Measurements from ENCODE around the gene CFB. TPM values are rescaled to one million over a fixed set of nuclear protein-coding genes. Genes with fewer than 3 reads are reported as not detected.
A peak's percentile ranks its signal among the peaks of the same experiment; 100 is the strongest.

CFB gene
- total and polyA plus RNA-seq, 9 of the 15 experiments (the other 6 are each of a cell fraction or from before 2014, with no cell fraction given): 0.08 to 0.91 (median 0.22) TPM; not detected in 4

DNA sequence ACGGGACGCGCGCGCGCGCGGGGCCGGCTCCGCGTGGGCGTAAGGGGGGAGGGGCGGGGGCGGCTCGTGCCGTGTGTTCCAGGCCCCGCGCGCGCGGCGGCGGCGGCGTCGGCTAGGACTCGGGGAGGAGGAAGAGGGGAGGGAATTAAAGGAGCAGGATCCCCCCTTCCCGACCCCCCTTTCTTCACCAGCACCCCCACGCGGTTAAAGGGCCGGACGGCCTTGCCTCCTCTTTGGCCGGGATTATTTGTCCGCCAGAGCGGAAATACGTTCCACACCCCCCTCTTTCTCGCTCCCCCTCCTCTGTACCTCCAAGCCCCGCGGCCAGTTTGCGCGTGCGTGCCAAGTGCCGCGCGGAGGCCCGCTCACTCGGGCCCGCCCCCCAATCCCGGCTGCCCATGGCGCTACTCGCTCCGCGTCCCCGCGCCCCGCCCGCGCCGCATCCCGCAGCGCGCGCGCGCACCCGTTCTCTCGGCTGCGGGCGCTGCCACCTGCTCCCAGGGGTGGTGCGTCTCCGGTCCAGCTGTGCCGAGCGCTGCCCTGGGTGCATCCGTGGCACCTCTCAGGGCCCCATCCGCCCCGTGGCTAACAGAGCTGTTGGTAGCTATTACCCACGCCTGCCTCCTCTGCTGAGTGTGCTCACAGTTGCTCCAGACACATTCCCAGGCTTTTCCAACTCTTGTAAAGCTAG, 43.8 kb upstream of the CFB start, which contains the start of gene ZBTB12 (continued):
- TF ChIP-seq, protein P1, sequence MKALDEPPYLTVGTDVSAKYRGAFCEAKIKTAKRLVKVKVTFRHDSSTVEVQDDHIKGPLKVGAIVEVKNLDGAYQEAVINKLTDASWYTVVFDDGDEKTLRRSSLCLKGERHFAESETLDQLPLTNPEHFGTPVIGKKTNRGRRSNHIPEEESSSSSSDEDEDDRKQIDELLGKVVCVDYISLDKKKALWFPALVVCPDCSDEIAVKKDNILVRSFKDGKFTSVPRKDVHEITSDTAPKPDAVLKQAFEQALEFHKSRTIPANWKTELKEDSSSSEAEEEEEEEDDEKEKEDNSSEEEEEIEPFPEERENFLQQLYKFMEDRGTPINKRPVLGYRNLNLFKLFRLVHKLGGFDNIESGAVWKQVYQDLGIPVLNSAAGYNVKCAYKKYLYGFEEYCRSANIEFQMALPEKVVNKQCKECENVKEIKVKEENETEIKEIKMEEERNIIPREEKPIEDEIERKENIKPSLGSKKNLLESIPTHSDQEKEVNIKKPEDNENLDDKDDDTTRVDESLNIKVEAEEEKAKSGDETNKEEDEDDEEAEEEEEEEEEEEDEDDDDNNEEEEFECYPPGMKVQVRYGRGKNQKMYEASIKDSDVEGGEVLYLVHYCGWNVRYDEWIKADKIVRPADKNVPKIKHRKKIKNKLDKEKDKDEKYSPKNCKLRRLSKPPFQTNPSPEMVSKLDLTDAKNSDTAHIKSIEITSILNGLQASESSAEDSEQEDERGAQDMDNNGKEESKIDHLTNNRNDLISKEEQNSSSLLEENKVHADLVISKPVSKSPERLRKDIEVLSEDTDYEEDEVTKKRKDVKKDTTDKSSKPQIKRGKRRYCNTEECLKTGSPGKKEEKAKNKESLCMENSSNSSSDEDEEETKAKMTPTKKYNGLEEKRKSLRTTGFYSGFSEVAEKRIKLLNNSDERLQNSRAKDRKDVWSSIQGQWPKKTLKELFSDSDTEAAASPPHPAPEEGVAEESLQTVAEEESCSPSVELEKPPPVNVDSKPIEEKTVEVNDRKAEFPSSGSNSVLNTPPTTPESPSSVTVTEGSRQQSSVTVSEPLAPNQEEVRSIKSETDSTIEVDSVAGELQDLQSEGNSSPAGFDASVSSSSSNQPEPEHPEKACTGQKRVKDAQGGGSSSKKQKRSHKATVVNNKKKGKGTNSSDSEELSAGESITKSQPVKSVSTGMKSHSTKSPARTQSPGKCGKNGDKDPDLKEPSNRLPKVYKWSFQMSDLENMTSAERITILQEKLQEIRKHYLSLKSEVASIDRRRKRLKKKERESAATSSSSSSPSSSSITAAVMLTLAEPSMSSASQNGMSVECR (CRISPR knock-in tag; IDR thresholded peaks at IDR 0.05): peak; percentile 56; the same call in 1 of the 2 replicates
- TF ChIP-seq HNRNPK (IDR thresholded peaks at IDR 0.05; ENCODE audit: low read depth, low read length, poor library complexity, severe bottlenecking): peak; percentile 55

DNA sequence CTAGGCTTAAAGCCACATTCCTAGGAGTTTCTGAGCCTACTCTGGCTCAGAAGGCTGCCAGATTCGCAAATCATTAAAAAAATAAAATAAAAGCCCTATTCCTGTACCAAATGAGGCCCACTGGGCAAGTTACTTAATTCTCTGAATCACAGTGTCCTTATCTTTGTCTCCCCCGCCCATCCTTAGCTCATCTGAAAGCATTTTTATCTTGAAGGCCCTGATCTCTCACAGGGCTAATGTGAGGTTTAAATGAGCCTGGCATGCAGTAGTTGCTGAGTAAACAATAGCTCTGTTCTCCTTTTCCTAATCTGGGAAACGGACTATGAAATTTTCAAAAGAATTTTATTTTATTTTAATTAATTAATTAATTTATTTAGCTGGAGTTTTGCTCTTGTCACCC, 41.9 kb upstream of the CFB start:
- Histone ChIP-seq H3K4me2 (ENCODE audit: insufficient read depth, low read length) (no peak overlapping the region), H3K9ac (ENCODE audit: insufficient read depth in 1 of 2, low read depth in 2 of 2, low read length in 2 of 2) (no peak overlapping the region), H3K27me3 (ENCODE audit: control insufficient read depth in 2 of 2, insufficient read depth in 2 of 2, low read length in 2 of 2) (no peaks in the 10 kb centered on the region), H3K9me3 (replicated peaks; ENCODE audit: control insufficient read depth, insufficient read depth, low read depth, low read length) (no peaks in the 10 kb centered on the region), H3K27ac (ENCODE audit: extremely low read depth, low read depth, low read length) (no peak overlapping the region), H3K36me3 (ENCODE audit: control insufficient read depth, insufficient read depth, low read length) (peaks cover 12% of the 10 kb centered on the region; the same call in 1 of the 3 replicates), H3K4me3 (no peak overlapping the region), H3K9me1 (ENCODE audit: control insufficient read depth, insufficient read depth, low read length) (no peaks in the 10 kb centered on the region), H3K4me1 (replicated peaks in 1 of 2; ENCODE audit: control insufficient read depth in 2 of 2, insufficient read depth in 2 of 2, low read length in 2 of 2) (peaks cover 37 to 48% of the 10 kb centered on the region in 2 experiments), H4K20me1 (replicated peaks; ENCODE audit: control insufficient read depth, insufficient read depth, low read length) (no peaks in the 10 kb centered on the region), H3K79me2 (ENCODE audit: control insufficient read depth, insufficient read depth, low read length) (peaks cover 21% of the 10 kb centered on the region), H2AFZ (ENCODE audit: low read depth, low read length) (no peak overlapping the region)
- ChIA-PET POLR2A (interaction anchor here (0.6 to 2.2 kb wide), 7 partner anchors 10 to 181 kb away, joined by 3 to 7 read pairs (median 4); partner anchors contain the start of genes DXO and MPIG6B), CTCF (ENCODE audit: low intra/inter-chr PET ratio) (no interaction called here)
- peak; percentile 11 for FAIRE-seq
- ATAC-seq: no peak
- intact Hi-C loops (cut with micrococcal nuclease): loop anchor here (2.0 to 10.0 kb wide), 4 partner anchors 43 to 291 kb away; partner anchors contain the start of genes CFB, GPSM3, NELFE and PBX2
- 4% methylated on average over 3 of the region's 3 CpGs for WGBS (ENCODE audit: insufficient coverage, low coverage, missing lambda C conversion rate)
- no TSS peak for BruUV-seq (replicated peaks)
- peak in 1 of 4 experiments; percentile 47 for DNase-seq (ENCODE audit: extremely low read depth in 1 of 4, low spot score in 3 of 4)
- in situ Hi-C loops (cut with MboI): no loop called here
- TF ChIP-seq EP300 (IDR thresholded peaks at IDR 0.05; ENCODE audit: low read length): peak; percentile 26; the same call in 1 of the 2 replicates
- TF ChIP-seq FOSL1 (tag; conservative IDR thresholded peaks at IDR 0.05): peak; percentile 55
- TF ChIP-seq, protein P2, sequence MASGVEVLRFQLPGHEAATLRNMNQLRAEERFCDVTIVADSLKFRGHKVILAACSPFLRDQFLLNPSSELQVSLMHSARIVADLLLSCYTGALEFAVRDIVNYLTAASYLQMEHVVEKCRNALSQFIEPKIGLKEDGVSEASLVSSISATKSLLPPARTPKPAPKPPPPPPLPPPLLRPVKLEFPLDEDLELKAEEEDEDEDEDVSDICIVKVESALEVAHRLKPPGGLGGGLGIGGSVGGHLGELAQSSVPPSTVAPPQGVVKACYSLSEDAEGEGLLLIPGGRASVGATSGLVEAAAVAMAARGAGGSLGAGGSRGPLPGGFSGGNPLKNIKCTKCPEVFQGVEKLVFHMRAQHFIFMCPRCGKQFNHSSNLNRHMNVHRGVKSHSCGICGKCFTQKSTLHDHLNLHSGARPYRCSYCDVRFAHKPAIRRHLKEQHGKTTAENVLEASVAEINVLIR (CRISPR knock-in tag; IDR thresholded peaks at IDR 0.05): no peak
- no peak for TF ChIP-seq NFATC3 (IDR thresholded peaks at IDR 0.05)
- no peak for TF ChIP-seq PCBP2 (IDR thresholded peaks at IDR 0.05; ENCODE audit: low read depth, low read length, poor library complexity, severe bottlenecking)
- peak; percentile 76 for TF ChIP-seq ZNF766 (CRISPR knock-in tag; conservative IDR thresholded peaks at IDR 0.05)
- TF ChIP-seq SMARCA4 (IDR thresholded peaks at IDR 0.05): peak; percentile 66; the same call in 1 of the 2 replicates
- peak; percentile 32; the same call in 1 of the 2 replicates for TF ChIP-seq SMARCE1 (IDR thresholded peaks at IDR 0.05)
